ENCODE measurements around the gene TNFSF13B. TPM values are rescaled to one million over a fixed set of nuclear protein-coding genes. Genes with fewer than 3 reads are reported as not detected.

The TNFSF13B gene
- total RNA-seq, 2 donors from 2014 or later = 0.52 to 10.2 TPM

DNA sequence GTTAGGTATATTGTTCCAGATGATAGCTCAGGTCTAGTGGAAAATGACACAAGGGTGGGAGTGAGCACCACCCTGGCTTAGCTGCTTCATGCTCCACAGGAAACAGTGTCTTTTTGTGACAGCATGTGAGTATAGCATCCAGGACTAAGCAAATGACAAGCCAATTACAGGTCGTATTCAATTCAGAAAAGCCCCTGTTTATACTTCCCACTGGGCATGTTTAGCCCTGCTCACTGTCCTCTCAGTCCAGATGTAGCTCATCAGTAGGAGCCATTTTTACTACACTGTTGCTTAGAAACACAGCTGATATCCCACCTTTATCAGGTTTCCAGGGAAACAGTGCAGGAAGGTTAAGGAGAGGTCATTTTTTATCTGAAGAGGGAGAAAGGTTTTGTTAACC, 43.3 kb upstream of the TNFSF13B start:
- no peaks in the 10 kb centered on the region for H3K27me3 ChIP-seq
- no peaks in the 10 kb centered on the region for H3K9me3 ChIP-seq
- H3K27ac ChIP-seq = peak overlapping the region in 1 of 4 donors; percentile 57
- no peaks in the 10 kb centered on the region for H3K36me3 ChIP-seq (replicated peaks in 1 of 2; ENCODE audit: insufficient read depth in 1 of 2, low read depth in 2 of 2)
- TF ChIP-seq POLR2A (IDR thresholded peaks at IDR 0.05) = no peak
- no peak for TF ChIP-seq CTCF (IDR thresholded peaks at IDR 0.05)
- WGBS, 2 donors = 0 to 8% methylated on average over 1 of the region's 1 CpG
- H3K4me1 ChIP-seq = peaks cover 16% of the 10 kb centered on the region
- no peak for DNase-seq
- intact Hi-C loops (cut with DNase I) = no loop called here
- ATAC-seq = peak; percentile 70
- H3K4me3 ChIP-seq = no peak overlapping the region

GRCh38 chr13:108227651-108228272, 41.8 kb upstream of the TNFSF13B start:
- Histone ChIP-seq H3K4me1 (peaks cover 16% of the 10 kb centered on the region), H3K36me3 (replicated peaks in 1 of 2; ENCODE audit: insufficient read depth in 1 of 2, low read depth in 2 of 2) (no peaks in the 10 kb centered on the region), H3K4me3 (no peak overlapping the region), H3K27ac (no peak overlapping the region), H3K9me3 (no peaks in the 10 kb centered on the region), H3K27me3 (no peaks in the 10 kb centered on the region)
- TF ChIP-seq CTCF (IDR thresholded peaks at IDR 0.05) (peak; percentile 56 to 88 (median 68)), POLR2A (IDR thresholded peaks at IDR 0.05) (no peak)
- DNase-seq (peak in 1 of 4 donors; percentile 21), ATAC-seq (peak; percentile 47)
- 63 to 65% methylated on average over 1 of the region's 1 CpG for WGBS, 2 donors
- intact Hi-C loops (cut with DNase I) = no loop called here

GRCh38 chr13:108230377-108230776, 39.1 kb upstream of the TNFSF13B start:
- no peak overlapping the region for H3K4me3 ChIP-seq
- peaks cover 16% of the 10 kb centered on the region for H3K4me1 ChIP-seq
- intact Hi-C loops (cut with DNase I) = no loop called here
- no peak overlapping the region for H3K27ac ChIP-seq
- no peaks in the 10 kb centered on the region for H3K27me3 ChIP-seq
- H3K9me3 ChIP-seq = no peaks in the 10 kb centered on the region
- DNase-seq = no peak
- no peak for ATAC-seq
- no peaks in the 10 kb centered on the region for H3K36me3 ChIP-seq (replicated peaks in 1 of 2; ENCODE audit: insufficient read depth in 1 of 2, low read depth in 2 of 2)
- TF ChIP-seq POLR2A (IDR thresholded peaks at IDR 0.05) (no peak), CTCF (IDR thresholded peaks at IDR 0.05) (no peak)

DNA sequence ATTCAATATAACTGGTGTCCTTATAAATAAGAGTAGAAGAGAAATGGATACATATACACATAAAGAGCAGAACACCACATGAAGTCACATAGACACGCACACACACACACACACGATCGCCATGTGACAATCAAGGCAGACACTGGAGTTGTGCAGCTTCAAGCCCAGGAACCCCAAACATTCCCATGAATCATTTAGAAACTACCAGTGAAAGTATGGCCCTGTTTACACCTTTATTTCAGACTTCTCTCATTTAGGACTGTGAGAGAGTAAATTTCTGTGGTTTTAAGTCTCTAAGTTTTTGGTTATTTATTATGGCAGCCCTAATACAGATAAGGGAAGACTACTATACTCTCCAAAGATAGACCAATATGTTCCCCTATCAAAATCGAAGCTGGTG, 20.4 kb upstream of the TNFSF13B start:
- Histone ChIP-seq H3K4me3 (no peak overlapping the region), H3K9me3 (peaks cover 0 to 5% (median 0%) of the 10 kb centered on the region in 3 donors), H3K4me1 (no peaks in the 10 kb centered on the region), H3K36me3 (replicated peaks in 1 of 2; ENCODE audit: insufficient read depth in 1 of 2, low read depth in 2 of 2) (no peaks in the 10 kb centered on the region), H3K27me3 (no peaks in the 10 kb centered on the region), H3K27ac (no peak overlapping the region)
- intact Hi-C loops (cut with DNase I) = no loop called here
- DNase-seq = no peak
- ATAC-seq = no peak
- no peak for TF ChIP-seq CTCF (IDR thresholded peaks at IDR 0.05)
- no peak for TF ChIP-seq POLR2A (IDR thresholded peaks at IDR 0.05)
- WGBS, 2 donors = 65 to 71% methylated on average over 4 of the region's 4 CpGs

DNA sequence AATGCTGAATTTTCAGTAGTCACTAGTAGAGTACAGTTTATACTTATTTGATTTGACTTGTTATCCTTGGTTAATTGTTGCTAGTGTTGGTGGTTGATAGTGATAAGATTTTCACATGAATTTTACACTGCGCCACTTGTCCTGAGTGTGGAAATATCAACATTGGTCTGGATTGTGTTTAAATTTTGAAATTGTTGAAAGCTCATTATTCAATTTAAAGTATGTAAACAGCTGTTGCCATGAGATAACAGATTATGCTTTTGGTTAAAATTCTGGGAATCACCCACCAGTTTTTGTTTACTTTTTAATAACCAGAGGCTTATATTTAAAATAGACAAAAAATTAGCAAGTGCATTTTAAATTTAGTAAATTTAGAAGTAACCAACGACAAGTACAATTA, 12.3 kb upstream of the TNFSF13B start:
- ATAC-seq (no peak), DNase-seq (no peak)
- H3K27ac ChIP-seq = no peak overlapping the region
- 31 to 33% methylated on average over 2 of the region's 2 CpGs for WGBS, 2 donors
- H3K27me3 ChIP-seq = no peaks in the 10 kb centered on the region
- intact Hi-C loops (cut with DNase I) = no loop called here
- peaks cover 0 to 5% (median 0%) of the 10 kb centered on the region in 3 donors for H3K9me3 ChIP-seq
- TF ChIP-seq POLR2A (IDR thresholded peaks at IDR 0.05) = no peak
- TF ChIP-seq CTCF (IDR thresholded peaks at IDR 0.05) = no peak
- no peaks in the 10 kb centered on the region for H3K36me3 ChIP-seq (replicated peaks in 1 of 2; ENCODE audit: insufficient read depth in 1 of 2, low read depth in 2 of 2)
- no peaks in the 10 kb centered on the region for H3K4me1 ChIP-seq
- no peak overlapping the region for H3K4me3 ChIP-seq

Data from body of pancreas (tissue), 4 donors.